Measurements from ENCODE around the gene STX3. TPM values are rescaled to one million over a fixed set of nuclear protein-coding genes. Genes with fewer than 3 reads are reported as not detected.

STX3 gene
- total RNA-seq, 4 donors from 2014 or later = 8.9 to 36.6 (median 26.3) TPM

DNA sequence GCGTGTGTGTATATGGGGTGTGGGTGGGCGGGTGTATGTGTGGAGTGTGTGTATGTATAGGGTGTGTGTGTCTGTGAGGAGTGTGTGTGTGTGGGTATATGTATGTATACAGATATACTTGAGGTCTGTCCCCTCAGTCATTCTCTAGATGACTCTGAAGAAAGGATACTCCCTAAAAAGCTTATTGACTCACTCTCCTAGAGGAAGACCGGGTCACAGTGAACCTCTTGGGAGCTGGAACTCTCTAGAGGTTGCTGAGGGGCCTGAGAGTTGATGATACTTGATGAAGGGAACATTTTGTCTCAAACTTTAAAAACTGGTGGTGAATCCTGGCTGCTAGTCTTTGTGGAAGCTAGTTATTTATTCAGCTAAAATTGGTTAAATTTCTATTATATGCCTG lies 15.1 kb downstream of the STX3 start:
- Histone ChIP-seq H3K36me3 (no peaks in the 10 kb centered on the region), H3K4me3 (no peak overlapping the region), H3K27ac (no peak overlapping the region), H3K27me3 (no peaks in the 10 kb centered on the region), H3K9me3 (no peaks in the 10 kb centered on the region), H3K4me1 (no peaks in the 10 kb centered on the region)
- intact Hi-C loops (cut with DNase I; ENCODE audit: low total_unique reads) = no loop called here
- TF ChIP-seq, protein P1, sequence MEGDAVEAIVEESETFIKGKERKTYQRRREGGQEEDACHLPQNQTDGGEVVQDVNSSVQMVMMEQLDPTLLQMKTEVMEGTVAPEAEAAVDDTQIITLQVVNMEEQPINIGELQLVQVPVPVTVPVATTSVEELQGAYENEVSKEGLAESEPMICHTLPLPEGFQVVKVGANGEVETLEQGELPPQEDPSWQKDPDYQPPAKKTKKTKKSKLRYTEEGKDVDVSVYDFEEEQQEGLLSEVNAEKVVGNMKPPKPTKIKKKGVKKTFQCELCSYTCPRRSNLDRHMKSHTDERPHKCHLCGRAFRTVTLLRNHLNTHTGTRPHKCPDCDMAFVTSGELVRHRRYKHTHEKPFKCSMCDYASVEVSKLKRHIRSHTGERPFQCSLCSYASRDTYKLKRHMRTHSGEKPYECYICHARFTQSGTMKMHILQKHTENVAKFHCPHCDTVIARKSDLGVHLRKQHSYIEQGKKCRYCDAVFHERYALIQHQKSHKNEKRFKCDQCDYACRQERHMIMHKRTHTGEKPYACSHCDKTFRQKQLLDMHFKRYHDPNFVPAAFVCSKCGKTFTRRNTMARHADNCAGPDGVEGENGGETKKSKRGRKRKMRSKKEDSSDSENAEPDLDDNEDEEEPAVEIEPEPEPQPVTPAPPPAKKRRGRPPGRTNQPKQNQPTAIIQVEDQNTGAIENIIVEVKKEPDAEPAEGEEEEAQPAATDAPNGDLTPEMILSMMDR (IDR thresholded peaks at IDR 0.05) = no peak
- no peak for TF ChIP-seq POLR2A (IDR thresholded peaks at IDR 0.05)
- no peak for DNase-seq

DNA sequence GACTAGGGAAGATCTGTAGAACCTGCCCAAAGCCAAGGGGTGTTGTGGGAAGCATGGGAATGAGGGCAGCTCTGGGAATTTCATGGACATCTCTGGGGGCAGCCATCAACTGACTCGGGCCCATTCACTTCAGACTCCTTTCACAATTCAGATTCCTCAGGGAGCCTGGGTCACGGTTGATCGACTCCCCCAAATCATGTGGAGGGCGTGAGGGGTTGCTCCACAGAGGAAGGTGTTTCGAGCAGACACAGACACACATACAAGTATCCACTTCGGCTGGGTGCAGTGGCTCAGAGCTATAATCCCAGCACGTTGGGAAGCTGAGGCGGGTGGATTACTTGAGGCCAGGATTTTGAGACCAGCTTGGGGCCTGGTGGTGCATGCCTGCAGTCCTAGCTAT lies 15.7 kb downstream of the STX3 start:
- TF ChIP-seq, protein P1 (IDR thresholded peaks at IDR 0.05) = no peak
- no peak for TF ChIP-seq POLR2A (IDR thresholded peaks at IDR 0.05)
- intact Hi-C loops (cut with DNase I; ENCODE audit: low total_unique reads) = no loop called here
- no peak overlapping the region for H3K27ac ChIP-seq

DNA sequence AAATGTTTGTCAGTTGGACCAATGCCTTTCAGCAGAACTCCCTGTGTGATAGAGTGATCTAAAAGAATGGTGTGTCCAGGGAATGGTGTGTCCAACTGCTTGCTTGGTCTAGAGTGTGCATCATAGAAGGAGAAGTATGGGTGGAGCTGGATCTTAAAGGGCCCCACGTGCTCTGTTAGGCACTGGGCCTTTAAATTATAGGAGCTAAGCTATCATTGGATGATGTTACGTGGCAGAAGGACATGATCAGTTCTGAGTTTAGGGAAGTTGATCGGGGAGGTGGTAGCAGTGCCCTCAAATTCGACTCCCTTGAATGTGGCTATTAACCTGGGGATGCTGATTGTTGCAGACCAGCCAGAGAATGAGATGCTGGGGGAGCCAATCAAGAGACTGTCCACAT lies 16.4 kb downstream of the STX3 start:
- no peaks in the 10 kb centered on the region for H3K36me3 ChIP-seq
- intact Hi-C loops (cut with DNase I; ENCODE audit: low total_unique reads) = no loop called here

More for the DNA sequence above, 15.7 kb downstream of the STX3 start:
- Histone ChIP-seq H3K9me3 (no peaks in the 10 kb centered on the region), H3K27me3 (no peaks in the 10 kb centered on the region), H3K4me3 (no peak overlapping the region), H3K36me3 (no peaks in the 10 kb centered on the region), H3K4me1 (no peaks in the 10 kb centered on the region)
- DNase-seq = no peak

DNA sequence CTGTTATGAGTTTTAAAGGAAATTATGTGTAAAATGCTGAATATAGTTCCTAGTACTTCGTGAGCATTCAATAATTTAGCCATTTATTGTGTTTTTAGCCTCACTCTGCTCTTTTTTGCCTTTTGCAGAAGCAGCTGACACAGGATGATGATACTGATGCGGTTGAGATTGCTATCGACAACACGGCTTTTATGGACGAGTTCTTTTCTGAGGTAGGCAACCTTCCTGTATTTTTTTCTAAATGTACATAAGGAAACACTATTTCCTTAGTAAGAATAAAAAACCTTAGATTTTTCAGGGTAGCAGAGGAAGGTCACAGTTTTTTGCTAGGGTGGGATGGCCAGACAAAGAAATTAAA lies 17.9 kb downstream of the STX3 start:
- no peak for TF ChIP-seq POLR2A (IDR thresholded peaks at IDR 0.05)
- TF ChIP-seq, protein P1 (IDR thresholded peaks at IDR 0.05) = no peak
- H3K27me3 ChIP-seq = no peaks in the 10 kb centered on the region
- H3K27ac ChIP-seq = no peak overlapping the region
- no peaks in the 10 kb centered on the region for H3K4me1 ChIP-seq
- H3K4me3 ChIP-seq = no peak overlapping the region
- intact Hi-C loops (cut with DNase I; ENCODE audit: low total_unique reads) = no loop called here
- no peaks in the 10 kb centered on the region for H3K36me3 ChIP-seq
- no peaks in the 10 kb centered on the region for H3K9me3 ChIP-seq
- DNase-seq = no peak

More for the DNA sequence above, 16.4 kb downstream of the STX3 start:
- Histone ChIP-seq H3K9me3 (no peaks in the 10 kb centered on the region), H3K27me3 (no peaks in the 10 kb centered on the region), H3K4me3 (no peak overlapping the region), H3K4me1 (no peaks in the 10 kb centered on the region), H3K27ac (no peak overlapping the region)
- TF ChIP-seq, protein P1 (IDR thresholded peaks at IDR 0.05) = no peak
- TF ChIP-seq POLR2A (IDR thresholded peaks at IDR 0.05) = no peak
- no peak for DNase-seq

DNA sequence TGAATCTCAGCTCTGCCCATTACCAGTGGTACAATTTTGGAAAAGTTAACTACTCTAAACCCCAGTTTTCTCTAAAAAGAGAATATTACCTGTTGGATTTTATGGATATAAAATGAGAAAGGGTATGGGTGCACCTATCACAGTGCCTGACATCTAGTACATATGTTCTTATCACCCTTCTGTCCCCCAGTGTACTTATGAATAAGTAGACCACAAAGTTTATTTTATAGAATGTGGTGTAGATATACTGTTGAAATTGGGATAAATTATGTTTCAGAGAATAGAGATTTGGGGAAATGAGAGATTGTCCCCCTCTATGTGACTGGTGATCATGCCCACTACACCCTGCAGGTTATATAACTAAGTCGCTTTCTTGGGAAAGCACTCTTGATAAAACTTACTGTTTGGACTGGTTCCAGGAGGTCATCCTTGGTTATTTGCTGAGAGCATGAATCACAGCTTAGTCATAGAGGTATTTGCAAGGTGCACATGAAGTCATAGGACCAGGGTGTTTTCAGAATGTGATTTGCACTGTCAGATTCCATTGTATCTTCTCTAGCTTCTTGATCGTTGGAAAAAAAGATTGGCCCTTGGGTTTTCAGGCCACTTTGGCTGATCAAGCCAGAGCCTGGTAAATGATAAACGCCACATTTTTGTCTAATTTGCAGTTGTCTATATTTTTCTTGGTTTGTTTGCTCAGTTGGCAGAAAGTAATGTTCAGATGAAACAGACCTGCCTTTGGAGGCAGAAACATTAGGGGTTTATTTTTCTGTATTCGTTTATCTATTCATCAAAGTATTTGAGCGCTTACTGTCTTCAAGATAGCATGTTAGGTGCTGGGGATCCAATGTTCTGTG lies 21.3 kb downstream of the STX3 start:
- TF ChIP-seq, protein P1 (IDR thresholded peaks at IDR 0.05) = no peak
- no peak for TF ChIP-seq POLR2A (IDR thresholded peaks at IDR 0.05)
- DNase-seq = no peak
- no peaks in the 10 kb centered on the region for H3K27me3 ChIP-seq
- intact Hi-C loops (cut with DNase I; ENCODE audit: low total_unique reads) = no loop called here
- no peaks in the 10 kb centered on the region for H3K4me1 ChIP-seq
- no peak overlapping the region for H3K27ac ChIP-seq
- no peaks in the 10 kb centered on the region for H3K9me3 ChIP-seq
- no peak overlapping the region for H3K4me3 ChIP-seq
- no peaks in the 10 kb centered on the region for H3K36me3 ChIP-seq
